VCaP (cell line): Measurements from ENCODE around the gene CEMIP.

Experiments
- H3K27ac ChIP-seq: fragments of 450-650 bp; 2 replicates; pipeline ENCODE4 v1.5.1; 2017
- CTCF ChIP-seq: fragments of 450-650 bp; conservative IDR thresholded peaks from 2 replicates; pipeline ENCODE4 v1.5.1; 2017; ENCODE audit warnings: mild to moderate bottlenecking, moderate library complexity

The CEMIP gene

DNA sequence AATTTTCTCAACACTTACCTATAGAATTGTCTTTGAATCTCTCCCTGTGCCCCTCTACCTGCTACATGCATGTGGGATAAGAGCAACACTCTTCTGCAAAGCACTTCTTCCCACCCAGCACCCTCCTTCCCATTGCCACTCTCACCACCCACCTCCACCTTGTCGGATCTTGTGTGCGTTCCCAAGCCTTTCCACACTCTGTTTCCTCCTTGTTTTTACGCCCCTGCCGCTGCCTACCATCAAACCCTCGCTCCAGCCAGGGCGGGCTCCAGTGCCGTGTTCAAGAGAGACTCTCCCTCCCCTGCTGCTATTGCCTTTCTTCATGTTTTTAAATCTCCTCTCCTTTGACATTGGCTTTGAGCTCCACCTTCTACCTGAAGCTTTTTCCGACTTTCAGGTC, 43.8 kb upstream of the CEMIP start:
- H3K27ac ChIP-seq = peak overlapping the region; percentile 84
- TF ChIP-seq CTCF = no peak

DNA sequence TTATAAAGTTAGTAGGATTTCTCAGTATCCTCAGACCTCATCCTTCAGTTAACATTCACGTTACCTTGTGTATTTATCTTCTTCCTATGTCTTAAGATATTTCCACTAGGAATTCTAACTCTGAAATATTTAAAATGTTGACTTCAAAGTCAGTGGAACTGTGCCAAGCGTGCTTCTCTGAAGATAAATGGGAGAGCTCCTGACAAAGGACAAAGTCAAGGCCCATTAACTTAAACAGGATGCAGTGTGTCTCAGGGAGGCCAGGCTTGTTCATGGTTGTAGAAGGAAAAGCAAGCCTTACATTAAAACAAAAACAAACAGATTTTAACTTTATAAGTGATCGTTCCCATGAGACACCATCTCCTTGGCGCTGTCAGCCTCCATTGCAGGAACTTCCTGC, 42.6 kb upstream of the CEMIP start:
- H3K27ac ChIP-seq = peak overlapping the region; percentile 84
- no peak for TF ChIP-seq CTCF

DNA sequence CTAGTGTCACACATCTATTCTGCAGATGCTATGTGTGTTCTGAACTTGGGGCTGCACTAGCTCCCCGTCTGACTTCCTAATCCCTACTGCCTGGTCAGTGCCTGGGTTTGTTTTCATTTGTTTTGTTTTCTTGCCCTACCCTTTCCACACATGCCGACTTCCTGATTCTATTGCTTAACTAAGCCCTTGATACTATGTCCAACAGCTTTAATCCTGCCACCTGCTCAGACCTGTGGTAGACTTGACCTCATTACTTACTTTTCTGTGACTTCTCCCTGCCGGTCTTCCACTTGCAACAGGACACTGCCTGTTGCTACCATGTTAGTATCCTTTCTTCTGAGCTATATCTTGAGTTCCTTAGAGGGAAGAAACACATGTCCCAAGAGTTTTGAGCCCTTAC, 39.3 kb upstream of the CEMIP start:
- no peak for TF ChIP-seq CTCF
- H3K27ac ChIP-seq = no peak overlapping the region

- TF ChIP-seq CTCF = no peak
- no peak overlapping the region for H3K27ac ChIP-seq
These were observed 37.1 kb upstream of the CEMIP start for GRCh38 chr15:80742081-80742480.

GRCh38 chr15:80743189-80743833, 35.9 kb upstream of the CEMIP start:
- no peak for TF ChIP-seq CTCF
- H3K27ac ChIP-seq = peak overlapping the region; percentile 17; the same call in 1 of the 2 replicates

GRCh38 chr15:80744415-80744814, 34.8 kb upstream of the CEMIP start:
- H3K27ac ChIP-seq = no peak overlapping the region
- no peak for TF ChIP-seq CTCF

GRCh38 chr15:80744826-80745225, 34.3 kb upstream of the CEMIP start:
- no peak overlapping the region for H3K27ac ChIP-seq
- no peak for TF ChIP-seq CTCF
